Stimulated activated CD4-positive, alpha-beta T cell treated with anti-CD3 and anti-CD28 coated beads, Interleukin-2, amount 100 ng/mL, for 24 hours (primary cell): ENCODE results near the gene UQCR11.

Experiments
- DNase-seq, 2 donors: peaks; one replicate each; pipeline ENCODE4 v3.0.0-alpha.2; 2020

UQCR11 gene

DNA sequence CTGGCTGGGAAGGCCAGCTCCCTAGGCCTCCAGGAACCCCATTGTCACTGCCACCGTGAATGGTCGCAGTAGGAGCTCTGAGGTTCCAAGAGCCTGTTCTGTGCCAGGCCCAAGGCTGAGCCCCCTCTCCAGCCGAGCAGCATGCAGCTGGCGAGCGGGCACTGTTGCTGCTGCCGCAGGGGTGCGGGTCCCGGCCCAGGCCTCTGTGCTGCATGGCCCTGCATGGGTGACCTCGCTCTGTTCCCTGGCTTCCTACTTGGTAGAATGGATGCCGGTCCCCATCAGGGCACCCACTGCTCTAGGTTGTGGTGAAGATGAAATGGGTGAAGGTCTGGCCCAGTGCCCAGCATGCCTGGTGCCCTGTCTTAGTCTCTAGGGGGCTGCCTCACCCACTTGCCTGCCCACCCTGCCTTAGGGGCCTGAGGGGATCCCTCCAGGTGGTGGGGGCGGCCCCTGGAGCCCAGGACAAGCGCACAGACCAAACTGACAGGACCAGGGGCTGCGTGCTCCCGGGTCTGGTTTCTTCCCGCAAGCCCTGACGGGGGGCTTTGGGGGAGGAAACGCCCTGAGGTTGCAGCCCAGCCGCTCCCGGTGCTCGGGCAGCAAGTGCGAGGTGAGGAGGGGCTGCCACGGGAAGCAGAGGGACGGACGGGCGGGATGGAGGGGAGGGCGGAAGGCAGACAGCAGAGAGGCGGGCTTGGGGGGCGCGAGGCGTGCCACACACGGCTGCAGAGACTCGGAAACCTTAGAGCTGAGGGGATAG is 8.7 kb upstream of the UQCR11 start:
- DNase-seq = no peak

DNA sequence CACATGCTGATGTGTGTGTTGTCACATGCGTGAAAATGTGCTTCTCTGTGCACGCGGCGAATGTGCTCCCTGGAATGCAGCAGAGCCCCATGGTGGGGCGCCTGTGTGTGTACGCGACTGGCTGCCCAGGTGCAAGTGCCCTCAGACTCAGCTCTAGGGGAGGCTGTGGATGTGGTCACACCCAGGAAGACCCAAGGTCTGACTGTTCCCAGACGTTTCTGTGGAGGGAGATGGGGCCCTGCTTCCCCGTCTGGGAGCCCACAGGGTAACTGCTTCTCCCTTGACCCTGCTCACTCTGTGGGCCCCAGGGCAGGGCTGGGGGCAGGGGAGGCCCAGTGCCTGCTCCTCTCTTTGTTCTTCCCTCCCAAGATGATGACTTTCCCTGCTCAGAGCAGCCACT is 7.9 kb upstream of the UQCR11 start:
- DNase-seq = no peak

DNA sequence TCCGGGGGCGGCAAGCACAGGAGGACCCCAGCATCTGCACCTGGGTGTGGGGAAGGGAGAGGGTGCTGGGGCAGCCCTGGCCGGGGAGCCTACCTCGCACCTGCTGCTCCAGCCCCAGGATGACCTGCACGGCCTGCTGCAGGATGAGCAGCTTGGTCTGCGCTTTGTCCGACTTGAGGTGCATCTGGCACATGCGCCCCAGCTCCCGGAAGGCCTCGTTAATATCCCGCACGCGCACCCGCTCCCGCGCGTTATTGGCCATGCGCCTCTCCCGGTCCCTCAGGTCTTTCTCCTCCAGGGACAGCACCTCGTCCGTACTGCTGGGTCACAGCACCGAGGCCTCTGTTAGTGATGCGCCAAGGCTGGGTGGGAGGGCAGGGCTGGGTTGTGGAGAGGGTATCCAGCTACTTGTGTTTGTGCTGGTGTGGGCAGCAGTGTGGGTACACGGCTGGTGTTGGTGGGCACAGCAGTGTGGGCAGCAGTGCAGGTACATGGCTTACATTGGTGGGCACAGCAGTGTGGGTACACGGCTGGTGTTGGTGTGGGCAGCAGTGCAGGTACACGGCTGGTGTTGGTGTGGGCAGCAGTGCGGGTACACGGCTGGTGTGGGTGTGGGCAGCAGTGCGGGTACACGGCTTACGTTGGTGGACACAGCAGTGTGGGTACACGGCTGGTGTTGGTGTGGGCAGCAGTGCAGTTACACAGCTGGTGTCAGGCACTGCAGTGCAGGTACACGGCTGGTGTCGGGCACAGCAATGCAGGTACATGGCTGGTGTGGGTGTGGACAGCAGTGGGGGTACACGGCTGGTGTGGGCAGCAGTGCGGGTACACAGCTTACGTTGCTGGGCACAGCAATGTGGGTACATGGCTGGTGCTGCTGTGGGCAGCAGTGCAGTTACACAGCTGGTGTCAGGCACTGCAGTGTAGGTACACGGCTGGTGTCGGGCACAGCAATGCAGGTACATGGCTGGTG is 7.1 kb upstream of the UQCR11 start:
- no peak for DNase-seq

DNA sequence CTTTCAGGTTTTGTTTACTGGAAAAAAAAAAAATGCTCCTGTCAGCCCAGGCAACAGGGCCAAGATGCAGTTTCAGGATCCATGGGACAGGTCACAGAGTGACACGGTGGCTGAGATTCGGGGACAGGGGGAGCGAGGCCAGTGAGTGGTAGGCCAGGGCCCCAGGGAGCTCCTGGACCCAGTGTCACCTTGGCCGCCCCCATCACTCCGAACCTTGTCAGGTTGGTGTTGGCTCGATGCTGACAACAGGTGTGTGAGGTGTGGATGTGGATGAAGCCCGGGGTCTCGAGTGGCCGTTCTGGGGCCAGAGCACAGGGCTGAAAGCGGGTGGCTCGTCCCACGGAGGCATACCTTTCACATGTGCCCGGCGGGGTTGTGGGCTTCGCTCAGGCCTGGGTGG is 6.1 kb upstream of the UQCR11 start:
- DNase-seq = no peak

DNA sequence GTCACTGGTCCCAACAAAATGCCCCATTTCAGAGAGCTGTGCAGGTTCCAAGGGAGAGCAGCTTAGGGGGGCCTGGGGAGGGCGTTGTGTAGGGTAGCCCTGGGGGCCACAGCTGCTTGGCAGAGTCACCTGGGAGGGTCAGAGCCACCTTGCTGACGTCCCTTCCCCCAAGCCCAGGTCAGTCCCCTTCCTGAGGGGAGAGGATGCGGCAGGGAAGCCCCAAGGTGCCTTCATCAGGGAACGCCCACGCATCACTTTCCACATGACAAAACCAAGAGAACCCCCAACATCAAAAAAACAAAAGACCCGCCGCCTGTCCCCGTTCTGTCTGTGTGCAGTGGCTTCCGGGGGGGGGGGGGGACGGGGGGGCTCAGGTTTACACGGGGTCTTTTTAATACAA is 5.3 kb upstream of the UQCR11 start:
- DNase-seq = no peak

DNA sequence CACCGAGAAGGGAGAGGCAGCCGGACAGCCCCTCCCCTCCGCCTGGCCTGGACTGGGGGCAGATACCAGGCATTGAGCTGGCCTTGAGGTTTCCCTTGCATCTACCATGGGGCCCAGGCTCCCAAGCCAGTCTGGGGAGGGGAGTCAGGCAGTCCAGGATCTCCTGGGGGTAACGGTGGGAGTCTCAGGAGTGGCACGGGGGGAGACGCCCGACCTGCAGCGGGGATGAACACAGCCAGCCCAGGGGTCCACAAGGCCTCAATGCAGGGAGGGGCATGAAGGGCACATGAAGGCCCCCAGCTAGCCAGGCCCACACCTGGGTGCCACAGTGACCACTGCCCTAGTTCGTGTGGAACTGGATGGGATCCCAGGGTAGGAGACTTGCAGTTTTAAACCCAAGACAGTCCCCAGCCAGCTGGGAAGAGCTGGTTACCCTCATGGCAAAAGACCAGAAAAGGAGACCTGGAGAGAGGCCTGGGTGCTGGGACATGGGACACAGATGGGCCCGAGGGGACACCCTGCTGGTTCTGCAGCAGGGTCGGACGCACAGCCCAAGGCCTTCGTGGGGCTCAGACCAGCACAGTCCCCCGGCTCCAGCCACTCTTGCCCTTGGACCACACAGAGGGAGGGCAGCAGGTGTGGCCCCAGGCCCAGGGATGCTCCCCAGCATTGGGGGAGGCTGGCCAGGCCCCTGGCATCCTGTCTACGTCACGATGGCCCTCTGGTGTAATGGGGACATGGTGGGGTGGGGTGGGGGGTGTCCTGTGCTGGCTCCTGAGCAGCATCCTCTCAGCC is 4.6 kb upstream of the UQCR11 start:
- DNase-seq = no peak

DNA sequence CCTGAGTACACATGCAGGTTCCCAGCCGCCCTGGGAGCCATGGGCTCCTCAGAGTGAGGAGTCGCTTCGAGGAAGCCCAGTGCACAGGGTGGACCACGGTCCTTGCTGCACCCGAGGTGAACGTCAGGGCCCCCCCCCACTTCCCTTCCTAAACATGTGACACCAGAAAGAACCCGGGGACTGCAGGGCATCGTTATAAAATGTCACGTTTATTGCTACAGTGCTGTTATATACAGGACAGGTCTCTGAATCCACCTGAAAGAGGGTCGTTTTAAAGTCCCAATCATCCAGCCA is 3.8 kb upstream of the UQCR11 start:
- DNase-seq = no peak

DNA sequence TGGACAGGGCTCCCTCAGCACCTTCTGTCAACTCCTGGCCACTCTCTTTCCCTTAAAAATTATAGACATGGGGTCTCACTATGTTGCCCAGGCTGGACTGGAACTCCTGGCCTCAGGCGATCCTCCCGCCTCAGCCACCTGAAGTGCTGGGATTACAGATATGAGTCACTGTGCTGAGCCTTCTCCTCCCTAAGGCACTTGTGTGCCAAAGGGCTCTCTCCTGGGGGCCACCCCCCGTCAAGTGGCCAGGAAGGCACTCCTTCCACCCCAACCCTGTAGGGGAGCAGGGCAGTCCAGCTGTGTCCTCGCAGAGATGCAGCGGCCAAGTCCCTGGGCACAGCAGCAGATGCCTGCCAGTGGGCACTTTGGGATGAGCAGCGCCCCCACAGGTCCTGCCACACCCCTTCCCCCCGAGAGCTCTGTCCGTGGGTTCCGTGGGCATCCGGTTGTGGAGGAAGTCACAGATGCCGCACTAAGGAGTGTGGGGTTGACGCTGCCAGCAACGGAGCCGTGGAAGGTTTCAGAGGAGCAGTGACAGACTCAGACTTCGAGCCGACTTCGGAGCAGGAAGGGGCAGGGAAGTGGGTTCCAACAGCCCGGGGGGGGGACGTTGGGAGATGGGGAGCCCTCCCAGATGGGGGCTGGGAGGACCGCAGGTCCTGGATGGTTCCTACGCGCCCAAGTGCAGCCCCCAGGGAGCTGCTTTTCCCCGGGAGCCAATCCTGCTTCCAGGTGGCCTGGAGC is 3.3 kb upstream of the UQCR11 start:
- peak; percentile 28 to 38 for DNase-seq

DNA sequence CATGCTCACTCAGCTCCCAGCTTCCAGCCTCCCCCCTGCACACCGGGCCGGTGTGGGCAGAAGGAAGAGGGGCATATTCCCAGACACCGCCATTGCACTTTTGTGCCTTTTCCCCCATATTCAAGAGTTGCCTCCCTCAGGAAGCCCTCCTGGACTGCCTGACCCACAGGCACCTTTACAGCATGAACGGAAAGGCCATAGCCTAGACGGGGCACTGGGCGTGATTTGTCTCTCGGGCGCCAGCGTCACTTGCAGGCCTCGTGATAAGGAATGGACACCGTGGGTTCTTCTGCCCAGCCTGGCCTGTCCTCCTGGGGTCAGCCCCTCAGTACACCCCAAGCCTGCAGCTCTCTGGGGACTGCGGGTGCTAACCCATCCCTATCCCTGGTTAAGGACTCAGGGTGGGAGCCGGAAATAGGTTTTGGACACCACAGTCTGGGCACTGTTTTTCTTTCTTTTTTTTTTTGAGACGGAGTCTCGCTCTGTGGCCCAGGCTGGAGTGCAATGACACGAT is 933 bp upstream of the UQCR11 start:
- no peak for DNase-seq

DNA sequence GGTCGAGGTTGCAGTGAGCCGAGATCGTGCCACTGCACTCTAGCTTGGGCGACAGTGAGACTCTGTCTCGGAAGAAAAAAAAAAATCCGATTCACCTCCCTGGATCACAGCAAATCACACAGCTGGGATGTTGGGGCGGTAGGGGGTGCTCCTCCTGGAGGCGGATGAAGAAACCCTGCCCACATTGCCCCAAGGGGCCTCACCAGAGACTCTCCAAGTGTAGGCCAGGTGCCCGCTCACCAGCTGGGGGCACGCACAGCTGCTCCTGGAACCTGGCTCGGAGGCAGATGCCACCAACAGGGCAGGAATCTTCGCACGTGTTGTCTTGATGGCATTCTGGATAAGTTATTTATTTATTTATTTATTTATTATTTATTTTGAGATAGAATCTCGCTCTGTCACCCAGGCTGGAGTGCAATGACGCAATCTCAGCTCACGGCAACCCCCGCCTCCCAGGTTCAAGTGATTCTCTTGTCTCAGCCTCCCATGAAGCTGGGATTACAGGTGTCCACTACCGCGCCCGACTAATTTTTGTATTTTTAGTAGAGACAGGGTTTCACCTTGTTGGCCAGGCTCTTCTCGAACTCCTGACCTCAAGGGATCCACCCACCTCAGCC is 3.1 kb downstream of the UQCR11 start:
- no peak for DNase-seq

DNA sequence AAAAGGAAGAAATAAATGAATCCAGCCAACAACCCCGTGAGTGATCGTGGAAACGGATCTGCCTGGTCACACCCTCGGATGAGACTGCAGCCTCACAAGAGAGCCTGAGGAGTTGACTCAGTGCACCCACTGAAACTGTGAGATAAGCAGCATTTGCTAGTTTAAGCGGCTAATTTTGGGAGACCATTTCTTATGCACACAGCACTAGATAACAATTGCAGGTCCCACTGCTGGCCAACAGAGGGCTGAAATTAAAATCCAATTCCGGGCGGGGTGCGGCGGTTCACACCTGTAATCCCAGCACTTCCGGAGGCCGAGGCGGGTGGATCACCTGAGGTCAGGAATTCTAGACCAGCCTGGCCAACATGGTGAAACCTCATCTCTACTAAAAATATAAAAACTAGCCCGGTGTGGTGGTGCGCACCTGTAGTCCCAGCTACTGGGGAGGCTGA is 3.6 kb downstream of the UQCR11 start:
- no peak for DNase-seq

DNA sequence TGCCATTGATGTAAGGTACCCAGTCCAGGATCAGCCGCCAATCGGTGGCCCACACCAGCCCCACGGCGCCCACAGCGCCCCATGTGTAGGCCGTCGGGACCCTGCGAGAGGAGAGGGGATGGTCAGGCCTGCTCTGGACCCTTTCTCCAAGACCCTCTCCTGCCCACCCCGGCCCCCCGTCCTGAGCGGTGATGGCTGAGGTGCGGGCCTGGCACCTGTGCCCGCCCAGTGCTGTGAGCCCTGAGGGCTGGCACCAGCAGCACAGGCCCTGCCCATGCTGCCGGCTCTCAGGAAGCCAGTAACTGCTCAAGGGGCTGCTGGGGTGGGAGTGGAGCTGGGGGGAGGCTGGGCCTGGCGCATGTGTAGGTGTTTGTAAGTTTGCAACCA is 5.8 kb downstream of the UQCR11 start:
- DNase-seq = no peak

DNA sequence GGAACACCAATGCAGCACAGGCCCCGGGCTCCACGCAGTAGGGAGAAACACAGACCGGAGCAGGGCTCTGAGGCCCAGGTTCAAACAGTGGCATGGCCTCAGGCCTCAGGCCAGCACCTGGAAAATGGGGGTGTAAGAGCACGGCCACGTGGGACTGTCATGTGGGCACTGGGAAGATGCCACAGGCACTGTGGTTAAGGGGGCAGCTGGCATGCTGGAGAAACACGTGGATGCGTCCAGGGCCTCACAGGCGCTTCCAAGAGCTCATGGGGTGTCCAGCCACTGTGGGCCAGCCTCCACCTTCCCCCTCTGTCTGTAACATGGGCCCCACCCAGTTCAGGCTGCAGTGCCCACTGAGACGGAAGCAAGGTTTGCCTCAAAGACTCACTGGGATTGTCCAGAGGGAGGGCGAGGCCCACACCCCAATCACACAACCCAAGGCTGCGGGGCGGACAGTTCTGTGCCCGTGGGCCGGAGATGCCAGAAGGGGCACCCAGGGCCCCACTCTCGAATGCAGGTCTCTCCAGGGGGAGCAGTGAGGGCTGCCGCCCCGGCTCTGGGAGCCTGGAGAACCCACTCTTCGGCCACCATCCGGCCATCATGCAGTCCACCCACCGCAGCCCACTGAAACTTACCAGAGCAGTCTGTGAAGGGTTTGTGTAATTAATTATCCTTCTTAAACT is 6.3 kb downstream of the UQCR11 start:
- DNase-seq = no peak

DNA sequence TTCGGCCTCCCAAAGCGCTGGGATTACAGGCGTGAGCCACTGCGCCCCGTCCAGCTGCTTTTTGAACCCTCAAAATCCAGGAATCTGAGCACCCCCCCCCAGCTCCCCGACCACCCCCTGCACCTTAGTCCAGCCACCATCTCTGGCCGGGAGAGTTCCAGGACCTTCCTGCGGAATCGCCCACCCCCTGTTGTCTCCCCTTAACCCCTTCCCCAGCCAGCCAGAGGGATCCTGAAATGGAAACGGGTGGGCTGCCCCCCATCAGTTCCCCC is 11.8 kb downstream of the UQCR11 start:
- no peak for DNase-seq

DNA sequence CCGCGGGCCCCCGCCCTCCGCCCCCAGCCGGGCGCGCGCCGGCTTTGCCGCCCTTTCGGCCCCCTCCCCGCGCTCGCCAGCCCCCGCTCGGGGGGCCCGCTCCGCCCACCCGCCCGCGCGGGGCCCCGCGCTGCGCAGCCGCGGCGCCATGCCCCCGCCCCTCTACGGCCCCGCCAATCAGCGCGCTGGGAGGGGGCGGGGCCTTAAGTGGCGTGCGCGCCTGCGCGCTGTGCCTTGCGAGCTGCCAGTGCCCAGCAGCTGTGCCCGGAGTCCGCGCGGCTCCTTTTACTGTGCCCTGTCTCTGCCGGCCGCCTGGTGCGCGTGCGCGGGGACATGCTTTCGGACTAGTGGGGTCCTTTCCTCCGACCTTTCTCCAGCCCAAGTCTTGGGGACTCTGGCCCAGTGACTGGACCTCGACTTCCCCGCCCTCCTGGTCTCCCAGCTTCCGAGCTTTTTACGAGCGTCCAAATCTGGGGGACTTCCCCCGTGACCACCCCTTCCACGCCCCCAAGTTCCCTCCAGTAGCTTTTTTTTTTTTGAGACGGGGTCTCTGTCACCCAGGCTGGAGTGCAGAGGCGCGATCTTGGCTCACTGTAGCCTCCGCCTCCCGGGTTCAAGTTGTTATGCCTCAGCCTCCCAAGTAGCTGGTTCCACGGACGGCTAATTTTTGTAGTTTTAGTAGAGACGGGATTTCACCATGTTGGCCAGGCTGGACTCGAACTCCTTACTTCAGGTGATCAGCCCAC is 12.3 kb downstream of the UQCR11 start, which contains the start of gene MBD3:
MBD3 (minus strand) TSS at position 111 of the 746 bp plus-strand sequence. CDS start 234 bp downstream, outside the sequence.
- peak; percentile 87 to 90 for DNase-seq

DNA sequence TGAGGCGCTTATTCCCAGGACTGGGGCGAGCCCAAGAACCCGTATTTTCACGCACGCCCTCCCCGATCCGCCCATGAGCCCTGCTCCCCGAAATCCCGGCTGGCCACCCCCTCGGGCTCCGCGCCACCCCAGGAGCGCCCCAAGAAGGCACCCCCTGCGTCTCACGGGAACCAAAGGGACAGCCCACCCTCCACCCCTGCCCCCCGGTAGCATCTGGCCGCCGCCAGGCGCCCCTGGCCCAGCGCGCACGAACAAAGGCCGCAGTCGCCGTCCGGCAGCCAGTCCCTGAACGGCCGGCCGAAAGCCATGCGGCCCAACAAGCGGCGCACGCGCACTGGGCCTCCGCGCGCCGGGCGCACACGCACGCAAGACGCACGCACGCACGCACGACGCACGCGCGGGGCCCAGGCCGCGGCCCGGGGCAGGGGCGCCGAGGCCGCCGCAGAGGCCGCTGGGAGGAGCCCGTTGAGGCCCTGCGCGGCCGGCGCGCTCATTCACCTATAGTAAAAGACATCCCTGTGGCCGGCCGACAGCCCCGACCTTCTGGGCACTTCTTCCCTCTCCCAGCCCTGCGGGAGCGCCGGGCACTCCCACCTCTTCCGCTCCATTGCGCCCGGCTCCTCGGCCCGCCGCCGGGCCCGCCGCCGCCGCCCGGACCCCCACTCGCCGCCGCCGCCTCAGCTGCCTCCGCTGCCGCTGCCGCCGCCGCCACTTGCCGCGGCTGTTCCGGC is 13.1 kb downstream of the UQCR11 start:
- DNase-seq = peak; percentile 85 to 86

DNA sequence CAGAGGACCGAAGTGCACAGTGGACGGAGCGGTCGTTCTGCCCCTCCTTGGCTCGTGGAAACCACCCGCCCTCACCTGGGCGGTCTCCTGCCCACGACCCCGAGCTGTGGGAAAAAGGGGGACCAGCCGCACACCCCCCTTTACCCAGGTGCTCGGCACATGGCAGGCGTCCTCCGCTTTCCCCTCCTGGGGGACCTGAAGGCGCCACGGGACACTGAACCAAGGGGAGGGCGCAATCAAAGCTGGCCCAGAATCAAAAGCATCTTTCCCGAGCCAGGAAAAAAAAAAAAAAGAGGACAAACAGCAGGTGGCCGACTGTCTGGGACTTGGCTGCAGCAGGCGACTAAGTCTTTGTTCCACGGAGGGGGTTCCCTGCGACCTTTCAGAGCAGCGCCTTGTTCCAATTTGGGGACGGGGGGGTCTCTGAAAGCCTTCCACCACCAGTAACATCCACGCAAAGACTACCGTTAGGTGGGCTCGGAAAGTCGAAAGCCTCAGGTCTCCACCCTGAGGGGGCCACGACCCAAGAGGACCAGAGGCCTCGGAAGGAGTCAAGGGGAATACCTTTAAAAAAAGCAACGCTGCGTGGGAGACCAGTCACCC is 13.7 kb downstream of the UQCR11 start:
- peak in 1 of 2 donors; percentile 40 for DNase-seq

DNA sequence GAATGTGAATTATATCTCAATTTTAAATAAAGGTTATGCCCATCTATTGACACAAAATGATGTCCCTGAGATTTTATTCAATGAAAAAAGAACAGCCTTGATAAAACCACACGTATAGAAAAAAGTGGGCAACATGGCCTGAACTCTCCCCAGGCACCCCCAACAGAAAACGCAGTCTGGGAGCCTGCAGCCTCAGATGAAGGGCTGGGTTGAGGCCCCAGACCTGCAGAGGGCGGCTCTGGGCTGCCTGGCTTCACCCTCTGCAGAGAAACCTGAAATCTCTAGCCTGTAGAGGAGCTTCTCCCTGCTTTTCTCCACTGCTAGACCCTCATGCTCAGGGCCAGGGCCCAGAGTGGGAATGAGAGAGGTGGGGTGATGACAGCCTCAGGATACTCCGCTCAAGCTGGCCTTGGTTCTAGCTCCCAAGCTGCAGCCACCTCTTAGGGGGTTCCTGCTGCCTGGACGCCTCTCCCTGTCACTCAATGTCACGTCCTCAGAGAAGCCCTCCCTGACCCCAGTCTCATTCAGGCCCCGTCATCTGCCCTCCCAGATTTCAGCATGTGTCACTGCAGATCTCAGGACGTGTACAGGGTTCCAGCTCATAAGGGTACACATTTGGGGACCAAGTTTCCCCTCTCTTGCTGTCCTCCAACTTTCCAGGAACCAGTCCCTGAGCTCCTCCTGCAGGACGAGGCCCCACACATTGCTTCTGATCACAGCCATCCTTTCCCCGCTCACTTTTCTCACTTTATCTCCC is 14.4 kb downstream of the UQCR11 start:
- DNase-seq = peak; percentile 41 to 49

DNA sequence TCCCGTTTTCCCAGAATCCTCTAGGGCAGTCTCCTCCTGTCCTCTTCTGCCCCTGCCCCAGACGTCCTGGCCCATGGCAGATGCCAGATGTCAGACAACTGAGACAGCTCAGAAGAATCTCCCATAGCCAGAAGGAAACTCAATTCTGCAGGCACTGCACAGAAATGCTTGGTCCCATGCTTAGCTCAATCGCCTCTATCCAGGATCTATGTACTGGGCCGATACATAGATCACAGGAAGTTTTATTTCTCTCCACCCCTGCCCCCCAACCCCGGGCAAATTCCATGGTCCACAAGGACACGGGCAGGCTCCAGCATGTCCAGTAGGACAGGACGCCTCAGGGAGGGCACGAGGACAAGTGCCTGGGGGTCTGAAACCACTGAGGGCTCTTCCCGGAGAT is 17.4 kb downstream of the UQCR11 start:
- no peak for DNase-seq
